Adipocyte (in vitro differentiated cells): ENCODE data around the gene ACOT11.
"Not testable (repeated sequence)": the region's sequence is repeated elsewhere in the genome, so short reads cannot be mapped to it uniquely, and the experiment has no call there.

Source experiments
- DNase-seq: peaks from one replicate; pipeline ENCODE4 v3.0.0-alpha.2; 2015; ENCODE audit warnings: low read depth
- H3K27me3 ChIP-seq: replicated peaks from 2 replicates; pipeline ENCODE4 v1.7.0; 2013; ENCODE audit warnings: mild to moderate bottlenecking, low read length, moderate library complexity; ENCODE audit not compliant: control insufficient read depth, insufficient read depth
- H3K36me3 ChIP-seq: 2 replicates; pipeline ENCODE4 v1.7.0; 2013; ENCODE audit warnings: low read length, mild to moderate bottlenecking, moderate library complexity; ENCODE audit not compliant: control insufficient read depth, insufficient read depth, severe bottlenecking
- H3K4me1 ChIP-seq: 2 replicates; pipeline ENCODE4 v1.7.0; 2013; ENCODE audit warnings: mild to moderate bottlenecking, low read length, moderate library complexity; ENCODE audit not compliant: control insufficient read depth, insufficient read depth
- H3K4me3 ChIP-seq: 2 replicates; pipeline ENCODE4 v1.7.0; 2013; ENCODE audit warnings: mild to moderate bottlenecking, low read length, moderate library complexity
- H3K9ac ChIP-seq: 2 replicates; pipeline ENCODE4 v1.7.0; 2013; ENCODE audit warnings: mild to moderate bottlenecking, low read length, moderate library complexity
- H3K9me3 ChIP-seq: 2 replicates; pipeline ENCODE4 v1.7.0; 2013; ENCODE audit warnings: mild to moderate bottlenecking, low read length, moderate library complexity; ENCODE audit not compliant: control insufficient read depth

The ACOT11 gene

GRCh38 chr1:54513921-54514580 lies 34.0 kb upstream of the ACOT11 start:
- not testable (repeated sequence) for H3K36me3 ChIP-seq, H3K4me3 ChIP-seq, H3K4me1 ChIP-seq, H3K9me3 ChIP-seq, DNase-seq, H3K9ac ChIP-seq
- peaks cover 23% of the 10 kb centered on the region for H3K27me3 ChIP-seq

- no peak overlapping the region for H3K9ac ChIP-seq
- no peaks in the 10 kb centered on the region for H3K36me3 ChIP-seq
- H3K4me3 ChIP-seq: no peak overlapping the region
- H3K4me1 ChIP-seq: no peaks in the 10 kb centered on the region
- no peak for DNase-seq
- H3K27me3 ChIP-seq: peaks cover 17% of the 10 kb centered on the region
- peaks cover 2% of the 10 kb centered on the region for H3K9me3 ChIP-seq
Observed at GRCh38 chr1:54516249-54516920, 31.6 kb upstream of the ACOT11 start.

GRCh38 chr1:54517496-54517895 lies 30.5 kb upstream of the ACOT11 start:
- H3K4me3 ChIP-seq: no peak overlapping the region
- peaks cover 17% of the 10 kb centered on the region for H3K27me3 ChIP-seq
- no peaks in the 10 kb centered on the region for H3K9me3 ChIP-seq
- no peak overlapping the region for H3K9ac ChIP-seq
- no peaks in the 10 kb centered on the region for H3K36me3 ChIP-seq
- DNase-seq: no peak
- H3K4me1 ChIP-seq: no peaks in the 10 kb centered on the region

- Histone ChIP-seq H3K36me3 (no peaks in the 10 kb centered on the region), H3K9me3 (no peaks in the 10 kb centered on the region), H3K27me3 (peaks cover 15% of the 10 kb centered on the region), H3K4me1 (no peaks in the 10 kb centered on the region), H3K4me3 (no peak overlapping the region), H3K9ac (no peak overlapping the region)
- DNase-seq: no peak
Observed at GRCh38 chr1:54518489-54518888, 29.5 kb upstream of the ACOT11 start.

- no peak for DNase-seq
- Histone ChIP-seq H3K4me1 (no peaks in the 10 kb centered on the region), H3K27me3 (peaks cover 15% of the 10 kb centered on the region), H3K9ac (no peak overlapping the region), H3K9me3 (no peaks in the 10 kb centered on the region), H3K4me3 (no peak overlapping the region), H3K36me3 (no peaks in the 10 kb centered on the region)
Observed at GRCh38 chr1:54519709-54520108, 28.3 kb upstream of the ACOT11 start.

GRCh38 chr1:54520631-54521321 lies 27.3 kb upstream of the ACOT11 start:
- Histone ChIP-seq H3K4me3 (no peak overlapping the region), H3K36me3 (no peaks in the 10 kb centered on the region)

GRCh38 chr1:54526565-54526964 lies 21.5 kb upstream of the ACOT11 start:
- not testable (repeated sequence) for H3K9me3 ChIP-seq, H3K4me3 ChIP-seq, H3K9ac ChIP-seq, DNase-seq, H3K27me3 ChIP-seq, H3K4me1 ChIP-seq, H3K36me3 ChIP-seq

More at GRCh38 chr1:54520631-54521321, 27.3 kb upstream of the ACOT11 start:
- Histone ChIP-seq H3K27me3 (peaks cover 15% of the 10 kb centered on the region), H3K9me3 (no peaks in the 10 kb centered on the region), H3K4me1 (no peaks in the 10 kb centered on the region), H3K9ac (no peak overlapping the region)
- DNase-seq: no peak

- no peak overlapping the region for H3K9ac ChIP-seq
- H3K27me3 ChIP-seq: peaks cover 4% of the 10 kb centered on the region
- no peaks in the 10 kb centered on the region for H3K36me3 ChIP-seq
- no peaks in the 10 kb centered on the region for H3K4me1 ChIP-seq
- H3K9me3 ChIP-seq: no peaks in the 10 kb centered on the region
- no peak overlapping the region for H3K4me3 ChIP-seq
- DNase-seq: no peak
Observed at GRCh38 chr1:54528613-54529012, 19.4 kb upstream of the ACOT11 start.

- Histone ChIP-seq H3K4me1 (no peaks in the 10 kb centered on the region), H3K36me3 (no peaks in the 10 kb centered on the region), H3K27me3 (peaks cover 1% of the 10 kb centered on the region), H3K9ac (no peak overlapping the region), H3K4me3 (no peak overlapping the region), H3K9me3 (no peaks in the 10 kb centered on the region)
- DNase-seq: no peak
Observed at GRCh38 chr1:54532033-54532432, 16.0 kb upstream of the ACOT11 start.

GRCh38 chr1:54536656-54537055 lies 11.4 kb upstream of the ACOT11 start:
- H3K9ac ChIP-seq, H3K9me3 ChIP-seq, DNase-seq, H3K36me3 ChIP-seq, H3K27me3 ChIP-seq, H3K4me1 ChIP-seq, H3K4me3 ChIP-seq: not testable (repeated sequence)

- H3K9me3 ChIP-seq: no peaks in the 10 kb centered on the region
- H3K27me3 ChIP-seq: no peaks in the 10 kb centered on the region
- DNase-seq: no peak
- H3K4me3 ChIP-seq: no peak overlapping the region
- H3K9ac ChIP-seq: no peak overlapping the region
- no peaks in the 10 kb centered on the region for H3K36me3 ChIP-seq
- H3K4me1 ChIP-seq: peaks cover 4% of the 10 kb centered on the region
Observed at GRCh38 chr1:54537611-54538010, 10.4 kb upstream of the ACOT11 start.
